IPS DF 6.9 (cell line): Measurements from ENCODE around the gene PTPRG.

Experiments
- DNase-seq: peaks from one replicate; pipeline ENCODE4 v3.0.0-alpha.2; 2013; ENCODE audit warnings: low read depth, low spot score
- H3K27ac ChIP-seq: one replicate; pipeline ENCODE4 v1.5.1; 2013; ENCODE audit warnings: low read length, control low read depth
- H3K27me3 ChIP-seq: 2 replicates; pipeline ENCODE4 v1.6.1; 2013; ENCODE audit warnings: mild to moderate bottlenecking, low read length; ENCODE audit not compliant: control insufficient read depth, insufficient read depth
- H3K36me3 ChIP-seq: 2 replicates; pipeline ENCODE4 v1.6.1; 2013; ENCODE audit warnings: low read length; ENCODE audit not compliant: control insufficient read depth, insufficient read depth
- H3K4me1 ChIP-seq: 2 replicates; pipeline ENCODE4 v1.6.1; 2013; ENCODE audit warnings: low read length; ENCODE audit not compliant: control insufficient read depth, insufficient read depth
- H3K4me3 ChIP-seq: 2 replicates; pipeline ENCODE4 v1.5.1; 2013; ENCODE audit warnings: mild to moderate bottlenecking, low read length
- H3K9me3 ChIP-seq: 2 replicates; pipeline ENCODE4 v1.6.1; 2013; ENCODE audit warnings: low read length, inconsistent platforms; ENCODE audit not compliant: control insufficient read depth, insufficient read depth
- WGBS: extraction: QIAGEN DNeasy Blood & Tissue Kit; methylation state at CpG from one replicate; pipeline ENCODE4 v1.1.7; 2013; ENCODE audit warnings: mixed read lengths, missing lambda C conversion rate; ENCODE audit not compliant: insufficient read length, insufficient coverage; 5-methylcytosine and 5-hydroxymethylcytosine counted together

The PTPRG gene

DNA sequence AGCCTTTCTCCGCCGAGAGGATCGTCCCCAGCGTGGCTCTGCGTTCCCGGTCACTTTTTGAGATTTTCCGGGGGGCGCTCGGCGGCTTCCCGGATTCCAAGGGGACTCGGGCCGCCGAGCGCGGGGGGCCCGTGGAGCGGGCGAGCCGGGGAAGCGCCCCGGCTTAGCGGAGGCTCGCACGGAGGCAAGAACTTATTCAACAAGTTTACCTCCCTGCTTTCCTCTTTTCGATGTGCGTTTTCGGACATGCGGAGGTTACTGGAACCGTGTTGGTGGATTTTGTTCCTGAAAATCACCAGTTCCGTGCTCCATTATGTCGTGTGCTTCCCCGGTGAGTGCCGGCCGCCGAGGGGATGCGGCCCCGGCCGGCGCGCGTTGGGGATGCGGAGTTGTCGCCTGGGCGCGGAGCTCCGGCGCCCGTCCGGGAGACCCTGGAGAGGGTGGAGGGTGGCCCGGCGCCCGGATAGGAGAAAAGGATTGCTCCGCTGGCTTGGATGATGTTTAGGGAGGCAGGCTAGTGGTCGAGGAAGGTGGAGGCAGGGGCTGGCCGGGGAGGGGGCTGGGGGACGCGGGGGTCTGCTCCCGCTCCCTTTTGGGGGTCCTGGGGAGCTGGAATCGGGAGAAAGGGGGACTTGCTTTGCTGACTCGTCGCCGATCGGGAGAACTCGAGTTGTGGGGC, 810 bp downstream of the PTPRG start:
- no peak for DNase-seq
- H3K27me3 ChIP-seq, result no peaks in the 10 kb centered on the region; the same call in 1 of the 2 replicates
- no CpG with 5 or more reads among the region's 65 CpGs for WGBS
- peaks cover 4% of the 10 kb centered on the region; the same call in 1 of the 2 replicates for H3K4me1 ChIP-seq
- H3K27ac ChIP-seq, result no peak overlapping the region
- no peaks in the 10 kb centered on the region for H3K36me3 ChIP-seq
- H3K9me3 ChIP-seq, result no peaks in the 10 kb centered on the region
- H3K4me3 ChIP-seq, result peak overlapping the region; percentile 97

GRCh38 chr3:61562721-61563312, 1.4 kb downstream of the PTPRG start:
- peak overlapping the region; percentile 97 for H3K4me3 ChIP-seq
- H3K4me1 ChIP-seq, result peaks cover 4% of the 10 kb centered on the region; the same call in 1 of the 2 replicates
- H3K27me3 ChIP-seq, result no peaks in the 10 kb centered on the region
- WGBS, result no CpG with 5 or more reads among the region's 44 CpGs
- H3K27ac ChIP-seq, result no peak overlapping the region
- H3K36me3 ChIP-seq, result no peaks in the 10 kb centered on the region
- no peak for DNase-seq
- no peaks in the 10 kb centered on the region for H3K9me3 ChIP-seq

DNA sequence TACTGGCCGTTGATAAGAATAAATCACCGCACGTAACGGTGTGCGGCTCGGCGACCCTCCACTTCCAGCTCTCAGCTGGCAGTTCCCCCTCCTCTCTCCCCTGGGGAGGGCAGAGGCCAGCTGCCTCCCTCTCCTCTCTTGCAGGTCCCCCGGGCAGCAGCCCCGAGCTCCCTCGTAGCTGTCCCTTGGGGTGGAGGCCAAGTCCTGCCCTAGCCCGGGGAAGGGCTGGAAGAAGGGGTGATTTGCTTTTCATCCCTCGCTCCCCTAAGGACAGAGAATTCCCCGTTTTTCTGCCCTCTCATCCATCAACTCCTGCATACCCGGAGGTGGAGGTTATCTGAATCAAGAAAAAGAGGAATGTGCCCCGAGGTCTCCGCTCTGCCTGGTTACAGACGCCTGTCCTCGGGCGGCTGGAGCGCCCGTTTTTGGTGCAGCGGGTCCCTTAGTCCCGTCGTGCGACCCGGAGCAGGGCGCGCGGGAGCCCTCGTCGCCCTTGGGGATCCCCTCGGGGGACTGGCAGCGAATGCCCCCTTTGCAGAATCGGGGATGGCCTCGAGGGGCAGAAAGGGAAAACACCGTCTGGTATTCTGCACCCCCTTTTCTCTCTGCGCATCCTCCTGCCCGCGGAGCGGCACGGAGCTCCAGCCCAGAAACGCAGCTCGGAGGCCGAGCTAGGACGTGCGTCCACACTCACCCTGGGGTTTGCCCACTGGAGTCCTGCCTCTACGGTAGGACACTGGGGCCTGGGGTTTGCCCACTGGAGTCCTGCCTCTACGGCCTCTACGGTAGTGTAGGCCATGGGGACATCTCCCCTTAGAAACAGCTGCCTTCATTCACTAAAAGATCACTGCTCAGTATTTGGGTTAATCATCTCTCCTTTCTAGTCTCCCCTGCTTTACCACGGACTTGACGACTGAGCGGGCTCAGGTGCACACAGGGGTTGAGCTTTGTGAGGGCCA, 2.2 kb downstream of the PTPRG start:
- no CpG with 5 or more reads among the region's 52 CpGs for WGBS
- Histone ChIP-seq H3K4me1 (peaks cover 4% of the 10 kb centered on the region; the same call in 1 of the 2 replicates), H3K27ac (no peak overlapping the region), H3K9me3 (no peaks in the 10 kb centered on the region), H3K27me3 (no peaks in the 10 kb centered on the region), H3K36me3 (no peaks in the 10 kb centered on the region), H3K4me3 (peak overlapping the region; percentile 97; the same call in 1 of the 2 replicates)
- no peak for DNase-seq

DNA sequence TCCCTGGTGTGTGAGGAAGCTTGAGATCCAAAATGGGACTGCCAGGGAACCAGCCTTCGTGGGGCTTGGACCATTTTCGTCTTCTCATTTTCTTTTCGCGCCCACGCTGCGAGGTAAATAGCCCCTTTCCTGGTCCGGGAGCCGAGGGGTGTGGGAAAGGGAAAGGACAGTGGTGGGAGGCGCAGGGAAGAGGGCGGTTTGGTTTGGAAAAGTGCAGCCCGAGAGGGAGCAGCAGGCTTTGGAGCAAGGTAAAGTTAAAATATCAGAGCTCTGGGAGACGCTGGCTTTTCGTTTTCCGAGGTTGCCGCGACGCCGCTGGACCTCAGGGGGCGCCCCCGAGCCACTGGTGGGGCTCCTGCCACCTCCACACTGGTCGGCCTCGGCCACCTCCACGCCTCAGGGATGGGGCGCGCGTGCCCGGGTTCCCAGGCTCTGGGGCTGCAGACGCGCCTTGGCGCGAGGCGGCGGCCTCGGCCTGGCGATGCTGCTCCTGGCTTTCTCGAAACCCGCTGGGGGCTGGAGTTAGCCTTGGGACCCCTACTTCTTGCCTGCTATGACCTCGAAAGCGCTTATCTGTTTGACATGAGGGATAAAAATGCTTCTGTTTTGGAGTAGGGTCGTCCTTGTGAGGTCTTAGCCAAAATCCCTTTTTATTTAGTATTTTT, 3.2 kb downstream of the PTPRG start:
- Histone ChIP-seq H3K27me3 (no peaks in the 10 kb centered on the region), H3K4me3 (peak overlapping the region; percentile 97; the same call in 1 of the 2 replicates), H3K4me1 (no peaks in the 10 kb centered on the region; the same call in 1 of the 2 replicates), H3K27ac (no peak overlapping the region), H3K36me3 (no peaks in the 10 kb centered on the region), H3K9me3 (no peaks in the 10 kb centered on the region)
- no CpG with 5 or more reads among the region's 40 CpGs for WGBS
- no peak for DNase-seq

- H3K27me3 ChIP-seq, result no peaks in the 10 kb centered on the region
- WGBS, result no CpG with 5 or more reads among the region's 4 CpGs
- no peak overlapping the region for H3K4me3 ChIP-seq
- H3K4me1 ChIP-seq, result no peaks in the 10 kb centered on the region
- H3K36me3 ChIP-seq, result no peaks in the 10 kb centered on the region
- no peak for DNase-seq
- no peaks in the 10 kb centered on the region for H3K9me3 ChIP-seq
- no peak overlapping the region for H3K27ac ChIP-seq
Measured at GRCh38 chr3:61565569-61565968, 4.2 kb downstream of the PTPRG start.

- H3K4me1 ChIP-seq, result no peaks in the 10 kb centered on the region
- no CpG with 5 or more reads among the region's 1 CpG for WGBS
- H3K27ac ChIP-seq, result no peak overlapping the region
- no peaks in the 10 kb centered on the region for H3K9me3 ChIP-seq
- H3K27me3 ChIP-seq, result no peaks in the 10 kb centered on the region
- H3K4me3 ChIP-seq, result no peak overlapping the region
- DNase-seq, result no peak
- H3K36me3 ChIP-seq, result no peaks in the 10 kb centered on the region
Measured at GRCh38 chr3:61568127-61568526, 6.8 kb downstream of the PTPRG start.

- WGBS, result no CpG with 5 or more reads among the region's 2 CpGs
- Histone ChIP-seq H3K27me3 (no peaks in the 10 kb centered on the region), H3K36me3 (no peaks in the 10 kb centered on the region), H3K9me3 (no peaks in the 10 kb centered on the region), H3K4me3 (no peak overlapping the region), H3K4me1 (peaks cover 2% of the 10 kb centered on the region; the same call in 1 of the 2 replicates), H3K27ac (no peak overlapping the region)
- DNase-seq, result no peak
Measured at GRCh38 chr3:61569856-61570580, 8.6 kb downstream of the PTPRG start.

GRCh38 chr3:61570813-61571212, 9.4 kb downstream of the PTPRG start:
- DNase-seq, result no peak
- peaks cover 2% of the 10 kb centered on the region; the same call in 1 of the 2 replicates for H3K4me1 ChIP-seq
- WGBS, result no CpG with 5 or more reads among the region's 5 CpGs

DNA sequence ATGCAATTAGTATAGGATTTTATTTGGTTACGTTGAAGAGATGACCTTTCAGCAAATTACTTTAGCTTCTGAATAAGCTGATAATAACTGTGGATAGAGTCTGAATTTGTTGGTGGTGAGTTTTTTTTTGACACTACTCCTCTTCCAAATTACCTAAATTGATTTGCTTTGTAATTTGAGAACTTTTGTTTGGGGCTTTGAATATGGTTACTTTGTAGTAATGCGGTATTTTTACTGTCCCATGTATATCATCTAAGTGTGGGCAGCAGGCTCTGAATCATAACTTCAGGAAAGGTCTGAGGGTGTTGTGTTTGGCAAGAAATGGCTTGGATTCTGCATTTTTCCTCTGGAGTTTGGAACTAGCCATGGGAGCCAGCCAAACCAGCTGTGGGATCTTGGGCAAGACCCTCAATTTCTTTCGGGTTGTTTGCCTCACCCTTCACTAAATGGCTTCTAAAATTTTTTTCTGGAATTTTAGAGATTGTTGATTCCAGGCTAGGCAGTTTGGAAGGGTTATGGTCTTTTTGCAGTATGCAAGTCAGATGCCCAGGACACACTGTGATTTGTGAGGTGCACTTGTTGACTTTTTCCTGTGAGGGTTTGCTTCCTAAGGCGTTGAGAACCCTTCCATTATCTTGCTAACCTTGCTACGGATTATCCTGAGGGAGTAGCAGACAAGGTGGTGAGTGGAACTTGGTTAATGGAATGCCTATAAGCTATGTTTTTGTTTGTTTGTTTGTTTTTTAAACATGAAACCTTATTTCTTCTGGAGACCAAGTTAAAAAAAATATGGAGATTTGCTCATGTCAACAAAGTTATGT, 10.4 kb downstream of the PTPRG start:
- H3K9me3 ChIP-seq, result no peaks in the 10 kb centered on the region
- no peaks in the 10 kb centered on the region for H3K36me3 ChIP-seq
- no peak overlapping the region for H3K4me3 ChIP-seq
- no peak overlapping the region for H3K27ac ChIP-seq
- H3K4me1 ChIP-seq, result peaks cover 2% of the 10 kb centered on the region; the same call in 1 of the 2 replicates
- H3K27me3 ChIP-seq, result no peaks in the 10 kb centered on the region
- WGBS, result no CpG with 5 or more reads among the region's 5 CpGs
- DNase-seq, result no peak

More at GRCh38 chr3:61570813-61571212, 9.4 kb downstream of the PTPRG start:
- H3K27me3 ChIP-seq, result no peaks in the 10 kb centered on the region
- no peak overlapping the region for H3K27ac ChIP-seq
- no peaks in the 10 kb centered on the region for H3K9me3 ChIP-seq
- H3K4me3 ChIP-seq, result no peak overlapping the region
- no peaks in the 10 kb centered on the region for H3K36me3 ChIP-seq
